Spinal cord (tissue), 10 donors: ENCODE results near the gene LAMB4. TPM values are rescaled to one million over a fixed set of nuclear protein-coding genes. Genes with fewer than 3 reads are reported as not detected.
A peak's percentile ranks its signal among the peaks of the same experiment; 100 is the strongest.

Experiments
- DNase-seq, 6 donors: peaks; one replicate each; pipeline versions ENCODE4 v3.0.0 to v3.0.0-alpha.2; 2013 to 2015; ENCODE audit warnings: low spot score in 6 of 6, low read depth in 4 of 6
- H3K27ac ChIP-seq: one replicate; pipeline ENCODE4 v1.5.1; 2013; ENCODE audit warnings: low read depth, low read length, control low read depth
- H3K27me3 ChIP-seq: one replicate; pipeline ENCODE4 v1.6.1; 2013; ENCODE audit warnings: low read length; ENCODE audit not compliant: control insufficient read depth, insufficient read depth
- H3K36me3 ChIP-seq: one replicate; pipeline ENCODE4 v1.6.1; 2013; ENCODE audit warnings: low read length; ENCODE audit not compliant: control insufficient read depth, insufficient read depth
- H3K4me1 ChIP-seq: one replicate; pipeline ENCODE4 v1.6.1; 2013; ENCODE audit warnings: low read length; ENCODE audit not compliant: control insufficient read depth, insufficient read depth
- H3K4me3 ChIP-seq: one replicate; pipeline ENCODE4 v1.5.1; 2013; ENCODE audit warnings: low read depth, low read length, control low read depth
- H3K9me3 ChIP-seq: one replicate; pipeline ENCODE4 v1.6.1; 2013; ENCODE audit warnings: low read length; ENCODE audit not compliant: control insufficient read depth, insufficient read depth
- WGBS: methylation state at CpG from one replicate; pipeline ENCODE4 v1.1.5; 2013; ENCODE audit warnings: missing lambda C conversion rate; ENCODE audit not compliant: insufficient coverage; 5-methylcytosine and 5-hydroxymethylcytosine counted together
- long read RNA-seq, 4 donors: transcript quantifications; one replicate each; lab custom pipeline, GENCODE V29; 2026
- polyA plus RNA-seq, 2 donors: library from polyadenylated mRNA; unstranded; fragments of 120-200 nt; gene quantifications; one replicate each; pipeline ENCODE4 v1.2.1, GENCODE V29; 2013; ENCODE audit not compliant: insufficient read length in 2 of 2
- total RNA-seq, 2 donors: library from RNA; depleted of rRNA in 1 of 2; stranded (reverse); fragments of 120-200 nt in 1 of 2; fragments of >200 nt in 1 of 2; gene quantifications; one replicate each; pipeline versions ENCODE4 v1.2.3 to v1.2.4, GENCODE V29; 2013 to 2014
- donor health status: healthy.

LAMB4 gene
- under 1 TPM; 0.30 to 0.50 TPM for total RNA-seq
- polyA plus RNA-seq, result under 1 TPM; 0.19 to 0.29 TPM
- long read RNA-seq, donor 1, result 0 reads
- long read RNA-seq, donor 2, result 0 reads
- long read RNA-seq, donor 3, result 0 reads
- long read RNA-seq, donor 4, result 0 reads

- H3K9me3 ChIP-seq, result no peaks in the 10 kb centered on the region
- WGBS, result 100% methylated on average over 1 of the region's 3 CpGs
- DNase-seq, result no peak
- no peaks in the 10 kb centered on the region for H3K4me1 ChIP-seq
- H3K4me3 ChIP-seq, result no peak within 1 kb of the TSS
- no peaks in the 10 kb centered on the region for H3K27me3 ChIP-seq
- H3K27ac ChIP-seq, result no peak within 1 kb of the TSS
- no peaks in the 10 kb centered on the region for H3K36me3 ChIP-seq
Observed at GRCh38 chr7:108130261-108130660, at the start of gene LAMB4. Gene LAMB4 (minus strand): TSS chr7:108130361. CDS start chr7:108123164, 7,197 bp downstream.

DNA sequence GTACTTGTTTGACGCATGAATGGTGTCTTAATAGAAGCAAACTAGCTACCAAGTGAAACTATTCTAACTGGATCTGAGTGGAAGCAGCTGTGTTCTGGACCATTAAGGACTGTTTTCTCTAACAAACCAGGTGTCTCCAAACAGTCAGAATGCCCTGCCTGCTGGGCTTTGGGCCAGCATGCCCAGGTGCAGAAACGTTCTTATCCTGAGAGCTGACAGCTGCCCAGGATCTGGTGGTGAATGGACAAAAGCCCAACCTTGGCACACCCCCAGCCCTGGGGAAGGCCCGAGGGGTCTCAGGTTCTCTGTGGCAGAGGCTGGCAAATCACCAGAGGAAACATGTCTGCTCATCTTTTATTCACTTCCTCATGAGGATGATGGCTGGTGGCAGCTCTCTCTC lies 48.2 kb upstream of the LAMB4 start:
- Histone ChIP-seq H3K27ac (no peak overlapping the region), H3K4me1 (no peaks in the 10 kb centered on the region), H3K36me3 (peaks cover 11% of the 10 kb centered on the region), H3K9me3 (no peaks in the 10 kb centered on the region), H3K27me3 (no peaks in the 10 kb centered on the region), H3K4me3 (no peak overlapping the region)
- WGBS, result 17% methylated on average over 1 of the region's 3 CpGs
- peak in 5 of 6 donors; percentile 7 to 79 (median 28) for DNase-seq

GRCh38 chr7:108171164-108171563 lies 41.0 kb upstream of the LAMB4 start:
- peaks cover 3% of the 10 kb centered on the region for H3K36me3 ChIP-seq
- H3K4me3 ChIP-seq, result no peak overlapping the region
- no peak for DNase-seq
- no peaks in the 10 kb centered on the region for H3K9me3 ChIP-seq
- no peaks in the 10 kb centered on the region for H3K27me3 ChIP-seq
- no peak overlapping the region for H3K27ac ChIP-seq
- H3K4me1 ChIP-seq, result no peaks in the 10 kb centered on the region
- 93% methylated on average over 8 of the region's 8 CpGs for WGBS

GRCh38 chr7:108170251-108170650 lies 40.1 kb upstream of the LAMB4 start:
- DNase-seq, result no peak
- Histone ChIP-seq H3K36me3 (peaks cover 3% of the 10 kb centered on the region), H3K9me3 (no peaks in the 10 kb centered on the region), H3K4me3 (no peak overlapping the region), H3K27ac (no peak overlapping the region), H3K4me1 (no peaks in the 10 kb centered on the region), H3K27me3 (no peaks in the 10 kb centered on the region)
- WGBS, result 57% methylated on average over 2 of the region's 5 CpGs

DNA sequence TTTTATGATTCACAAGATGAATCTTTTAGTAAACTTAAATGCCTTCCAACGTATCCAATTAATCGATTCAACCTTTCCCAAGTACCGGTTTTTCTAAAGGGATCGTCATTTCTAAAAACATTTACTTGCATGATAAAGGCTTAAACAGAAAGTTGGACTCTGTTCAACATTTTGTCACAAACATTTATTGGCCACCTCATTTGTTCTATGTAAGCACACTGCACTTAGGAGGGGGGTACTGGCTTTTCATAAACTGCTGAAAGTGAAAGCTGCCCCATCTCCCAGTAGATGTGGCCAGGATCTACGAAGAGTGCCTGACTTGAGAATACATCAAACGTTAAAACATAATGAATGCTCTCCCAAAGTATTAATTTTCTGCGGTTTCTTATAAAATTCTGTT lies 37.3 kb upstream of the LAMB4 start:
- no peak overlapping the region for H3K27ac ChIP-seq
- whole genome bisulfite sequencing, result no CpG with 5 or more reads among the region's 7 CpGs
- H3K4me1 ChIP-seq, result no peaks in the 10 kb centered on the region
- no peaks in the 10 kb centered on the region for H3K27me3 ChIP-seq
- no peaks in the 10 kb centered on the region for H3K9me3 ChIP-seq
- H3K36me3 ChIP-seq, result peaks cover 5% of the 10 kb centered on the region
- H3K4me3 ChIP-seq, result no peak overlapping the region
- no peak for DNase-seq

- H3K9me3 ChIP-seq, result no peaks in the 10 kb centered on the region
- H3K36me3 ChIP-seq, result peaks cover 5% of the 10 kb centered on the region
- H3K27me3 ChIP-seq, result no peaks in the 10 kb centered on the region
- H3K4me3 ChIP-seq, result no peak overlapping the region
- no peak for DNase-seq
- WGBS, result 95% methylated on average over 4 of the region's 5 CpGs
- H3K4me1 ChIP-seq, result no peaks in the 10 kb centered on the region
- H3K27ac ChIP-seq, result no peak overlapping the region
Observed at GRCh38 chr7:108166687-108167086, 36.5 kb upstream of the LAMB4 start.

DNA sequence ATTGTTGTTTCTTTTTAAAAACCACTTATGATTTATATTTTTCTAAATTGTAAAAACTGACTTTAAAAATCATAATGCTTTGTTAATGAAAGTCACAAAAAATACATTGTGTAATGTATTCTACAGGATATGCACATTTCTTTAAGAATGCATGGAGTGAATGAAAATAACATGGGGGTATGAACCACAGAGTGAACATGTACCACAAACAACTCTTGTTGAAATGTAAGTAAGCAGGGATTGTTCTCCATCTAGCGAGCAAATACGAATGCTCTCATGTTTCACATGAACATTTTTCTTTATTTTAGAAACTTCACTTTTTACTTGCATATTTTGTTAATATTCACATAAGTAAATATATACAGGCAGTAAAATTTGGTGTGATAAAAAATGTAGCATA lies 35.6 kb upstream of the LAMB4 start:
- WGBS, result no CpG with 5 or more reads among the region's 2 CpGs
- no peak overlapping the region for H3K27ac ChIP-seq
- H3K27me3 ChIP-seq, result no peaks in the 10 kb centered on the region
- no peaks in the 10 kb centered on the region for H3K4me1 ChIP-seq
- no peak for DNase-seq
- H3K9me3 ChIP-seq, result no peaks in the 10 kb centered on the region
- H3K36me3 ChIP-seq, result peaks cover 5% of the 10 kb centered on the region
- no peak overlapping the region for H3K4me3 ChIP-seq

DNA sequence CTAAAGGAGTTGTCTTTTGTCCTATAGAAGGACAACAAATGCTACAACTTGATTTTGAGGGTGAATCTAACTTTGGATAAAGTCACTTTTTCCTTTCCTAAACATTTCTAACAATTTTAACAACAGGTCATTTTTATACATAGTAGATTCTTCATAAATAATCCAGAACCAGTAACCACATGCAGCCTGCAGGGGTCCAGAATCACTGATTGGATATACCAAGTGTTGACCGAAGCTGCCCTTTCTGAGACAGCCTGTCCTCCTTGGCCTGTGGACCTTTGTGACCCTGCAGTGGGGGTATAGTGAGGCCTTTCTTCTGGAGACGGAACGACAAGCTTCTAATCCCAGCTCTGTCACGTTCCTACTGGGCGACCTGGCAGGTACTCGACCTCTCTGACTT lies 34.8 kb upstream of the LAMB4 start:
- Histone ChIP-seq H3K27ac (no peak overlapping the region), H3K4me3 (no peak overlapping the region), H3K4me1 (no peaks in the 10 kb centered on the region), H3K27me3 (no peaks in the 10 kb centered on the region), H3K36me3 (peaks cover 5% of the 10 kb centered on the region), H3K9me3 (no peaks in the 10 kb centered on the region)
- 76% methylated on average over 5 of the region's 6 CpGs for WGBS
- DNase-seq, result no peak

GRCh38 chr7:108164342-108164741 lies 34.2 kb upstream of the LAMB4 start:
- Histone ChIP-seq H3K27ac (no peak overlapping the region), H3K36me3 (peaks cover 5% of the 10 kb centered on the region), H3K9me3 (no peaks in the 10 kb centered on the region), H3K4me1 (no peaks in the 10 kb centered on the region), H3K27me3 (no peaks in the 10 kb centered on the region), H3K4me3 (no peak overlapping the region)
- WGBS, result 78% methylated on average over 5 of the region's 6 CpGs
- no peak for DNase-seq

- Histone ChIP-seq H3K27ac (no peak overlapping the region), H3K4me1 (no peaks in the 10 kb centered on the region), H3K27me3 (no peaks in the 10 kb centered on the region), H3K36me3 (no peaks in the 10 kb centered on the region), H3K4me3 (no peak overlapping the region), H3K9me3 (no peaks in the 10 kb centered on the region)
- WGBS, result no CpG with 5 or more reads among the region's 1 CpG
- no peak for DNase-seq
Observed at GRCh38 chr7:108158776-108159175, 28.6 kb upstream of the LAMB4 start.
